ENCODE data around the gene STK11IP. TPM values are rescaled to one million over a fixed set of nuclear protein-coding genes. Genes with fewer than 3 reads are reported as not detected.

Gene STK11IP
- total and polyA plus RNA-seq, 9 of the 15 experiments (the other 6 are each of a cell fraction or from before 2014, with no cell fraction given): 0.52 to 21.7 (median 5.6) TPM

DNA sequence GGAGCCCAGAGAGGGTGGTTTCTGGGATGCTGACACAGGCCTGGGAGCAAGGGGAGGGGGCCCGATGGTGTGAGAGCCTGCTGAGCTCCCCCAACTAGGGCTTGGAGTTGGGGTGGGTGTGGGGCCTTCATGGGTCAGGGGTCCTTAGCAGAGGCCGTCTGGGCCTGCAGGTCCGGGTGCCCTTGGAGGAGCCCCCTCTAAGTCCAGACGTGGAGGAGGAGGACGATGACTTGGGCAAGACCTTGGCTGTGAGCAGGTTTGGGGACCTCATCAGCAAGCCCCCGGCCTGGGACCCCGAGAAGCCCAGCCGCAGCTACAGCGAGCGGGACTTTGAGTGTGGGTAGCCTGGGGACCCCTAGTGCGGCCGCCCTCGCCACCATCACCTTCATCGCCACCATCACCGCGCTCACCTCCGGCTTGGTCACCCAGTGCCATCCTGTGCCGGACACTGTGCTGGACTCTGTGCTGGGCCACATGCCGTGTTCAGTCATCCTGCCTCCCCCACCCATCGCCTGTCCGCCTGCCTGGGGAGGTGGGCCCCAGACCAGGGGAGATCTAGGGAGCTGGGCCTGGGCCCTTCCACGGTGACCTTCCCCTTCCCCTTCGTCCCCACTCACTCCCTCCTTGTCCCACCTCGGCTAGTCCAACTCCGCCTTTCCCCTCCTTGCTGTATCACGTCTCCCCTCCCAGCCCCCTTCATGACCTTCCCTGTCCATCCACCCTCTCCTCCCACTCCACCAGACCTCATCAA is 30.8 kb downstream of the STK11IP start (continued):
- TF ChIP-seq DACH1 (IDR thresholded peaks at IDR 0.05; ENCODE audit: partially characterized antibody) (no peak), RBBP5 (IDR thresholded peaks at IDR 0.05; ENCODE audit: borderline replicate concordance, insufficient read depth, low read length, poor library complexity, severe bottlenecking) (no peak), CBFA2T3 (IDR thresholded peaks at IDR 0.05) (no peak), COPS2 (conservative IDR thresholded peaks at IDR 0.05) (no peak), RBM15 (IDR thresholded peaks at IDR 0.05; ENCODE audit: insufficient read depth, low read length) (no peak), NONO (IDR thresholded peaks at IDR 0.05; ENCODE audit: low read depth in 2 of 2, low read length in 1 of 2) (no peak), KLF10 (CRISPR knock-in tag; IDR thresholded peaks at IDR 0.05) (no peak), ZNF384 (IDR thresholded peaks at IDR 0.05; ENCODE audit: low read depth, low read length) (no peak)

DNA sequence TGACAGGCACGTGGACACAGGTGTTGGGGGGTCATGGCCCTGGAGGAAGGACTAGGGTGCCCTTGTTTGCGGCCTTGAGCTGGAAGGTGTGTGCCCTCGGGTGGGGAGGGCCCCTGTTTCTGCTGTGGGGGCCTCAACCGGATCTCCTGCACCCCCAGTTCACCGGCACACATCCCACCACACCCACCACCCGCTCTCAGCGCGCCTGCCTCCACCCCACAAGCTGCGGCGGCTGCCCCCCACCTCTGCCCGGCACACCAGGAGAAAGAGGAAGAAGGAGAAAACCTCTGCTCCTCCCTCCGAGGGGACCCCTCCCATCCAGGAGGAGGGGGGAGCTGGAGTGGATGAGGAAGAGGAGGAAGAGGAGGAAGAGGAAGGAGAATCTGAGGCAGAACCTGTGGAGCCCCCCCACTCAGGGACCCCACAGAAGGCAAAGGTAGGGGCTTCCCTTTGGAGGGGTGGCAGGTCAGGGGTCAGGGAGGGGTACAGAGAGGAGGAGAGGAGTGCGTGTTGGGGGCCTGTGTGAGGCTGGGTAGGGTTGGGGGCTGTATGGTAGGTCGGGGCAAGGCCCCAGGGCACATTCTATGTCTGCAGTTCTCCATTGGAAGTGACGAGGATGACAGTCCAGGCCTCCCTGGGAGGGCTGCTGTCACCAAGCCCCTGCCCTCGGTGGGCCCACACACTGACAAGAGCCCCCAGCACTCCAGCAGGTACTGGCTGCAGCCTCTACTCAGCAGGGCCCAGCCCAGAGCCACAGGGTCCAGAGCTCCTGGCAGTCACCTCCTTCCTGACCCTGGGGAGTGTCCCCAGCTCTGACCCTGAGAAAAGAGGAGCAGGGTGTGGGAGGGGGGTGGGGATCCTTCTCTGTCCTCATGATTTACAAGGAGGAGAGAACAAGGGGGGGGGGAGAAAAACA is 31.6 kb downstream of the STK11IP start:
- Histone ChIP-seq H3K79me2 (ENCODE audit: control insufficient read depth, insufficient read depth, low read length) (no peaks in the 10 kb centered on the region), H3K36me3 (ENCODE audit: control insufficient read depth, insufficient read depth, low read length) (no peaks in the 10 kb centered on the region), H3K4me3 (no peak overlapping the region), H3K9me1 (ENCODE audit: control insufficient read depth, insufficient read depth, low read length) (no peaks in the 10 kb centered on the region), H3K27ac (ENCODE audit: extremely low read depth, low read depth, low read length) (no peak overlapping the region), H4K20me1 (replicated peaks; ENCODE audit: control insufficient read depth, insufficient read depth, low read length) (0 out of 2 replicates have a peak, but pooled peaks cover 3% of the 10 kb centered on the region), H3K4me2 (ENCODE audit: insufficient read depth, low read length) (no peak overlapping the region), H3K9ac (ENCODE audit: insufficient read depth in 1 of 2, low read depth in 2 of 2, low read length in 2 of 2) (no peak overlapping the region), H2AFZ (ENCODE audit: low read depth, low read length) (no peak overlapping the region), H3K4me1 (replicated peaks in 1 of 2; ENCODE audit: control insufficient read depth in 2 of 2, insufficient read depth in 2 of 2, low read length in 2 of 2) (peaks cover 0 to 54% of the 10 kb centered on the region in 2 experiments; a peak in 2 of 5 replicates), H3K9me3 (replicated peaks; ENCODE audit: control insufficient read depth, insufficient read depth, low read depth, low read length) (no peaks in the 10 kb centered on the region), H3K27me3 (ENCODE audit: control insufficient read depth in 2 of 2, insufficient read depth in 2 of 2, low read length in 2 of 2) (peaks cover 0 to 10% of the 10 kb centered on the region in 2 experiments; a peak in 1 of 5 replicates)
- FAIRE-seq (no peak), DNase-seq (ENCODE audit: extremely low read depth in 1 of 4, low spot score in 3 of 4) (no peak), ATAC-seq (no peak)
- intact Hi-C loops (cut with micrococcal nuclease) (loop anchor here (5.0 kb wide), 1 partner anchor 87 kb away; the partner anchor contains the start of genes CHPF and TMEM198), in situ Hi-C loops (cut with MboI) (no loop called here)
- ChIA-PET CTCF (ENCODE audit: low intra/inter-chr PET ratio) (no interaction called here), POLR2A (interaction anchor here (0.5 kb wide), 1 partner anchor 39 kb away, joined by 3 read pairs; no protein-coding TSS in a partner anchor)
- BruUV-seq (replicated peaks): no TSS peak
- WGBS (ENCODE audit: insufficient coverage, low coverage, missing lambda C conversion rate): 38% methylated on average over 4 of the region's 16 CpGs
- no peak for TF ChIP-seq PHB2 (IDR thresholded peaks at IDR 0.05; ENCODE audit: low read depth)
- no peak for TF ChIP-seq LEF1 (IDR thresholded peaks at IDR 0.05)
- TF ChIP-seq, protein P1, sequence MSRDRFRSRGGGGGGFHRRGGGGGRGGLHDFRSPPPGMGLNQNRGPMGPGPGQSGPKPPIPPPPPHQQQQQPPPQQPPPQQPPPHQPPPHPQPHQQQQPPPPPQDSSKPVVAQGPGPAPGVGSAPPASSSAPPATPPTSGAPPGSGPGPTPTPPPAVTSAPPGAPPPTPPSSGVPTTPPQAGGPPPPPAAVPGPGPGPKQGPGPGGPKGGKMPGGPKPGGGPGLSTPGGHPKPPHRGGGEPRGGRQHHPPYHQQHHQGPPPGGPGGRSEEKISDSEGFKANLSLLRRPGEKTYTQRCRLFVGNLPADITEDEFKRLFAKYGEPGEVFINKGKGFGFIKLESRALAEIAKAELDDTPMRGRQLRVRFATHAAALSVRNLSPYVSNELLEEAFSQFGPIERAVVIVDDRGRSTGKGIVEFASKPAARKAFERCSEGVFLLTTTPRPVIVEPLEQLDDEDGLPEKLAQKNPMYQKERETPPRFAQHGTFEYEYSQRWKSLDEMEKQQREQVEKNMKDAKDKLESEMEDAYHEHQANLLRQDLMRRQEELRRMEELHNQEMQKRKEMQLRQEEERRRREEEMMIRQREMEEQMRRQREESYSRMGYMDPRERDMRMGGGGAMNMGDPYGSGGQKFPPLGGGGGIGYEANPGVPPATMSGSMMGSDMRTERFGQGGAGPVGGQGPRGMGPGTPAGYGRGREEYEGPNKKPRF (IDR thresholded peaks at IDR 0.05; ENCODE audit: low read depth, low read length): no peak
- TF ChIP-seq HMG20A (CRISPR knock-in tag; conservative IDR thresholded peaks at IDR 0.05): no peak
- no peak for TF ChIP-seq SAFB (IDR thresholded peaks at IDR 0.05; ENCODE audit: borderline replicate concordance, low read depth, low read length)
- no peak for TF ChIP-seq NRF1 (conservative IDR thresholded peaks at IDR 0.05 in 1 of 2, IDR thresholded peaks at IDR 0.05 in 1 of 2)
- TF ChIP-seq, protein P2, sequence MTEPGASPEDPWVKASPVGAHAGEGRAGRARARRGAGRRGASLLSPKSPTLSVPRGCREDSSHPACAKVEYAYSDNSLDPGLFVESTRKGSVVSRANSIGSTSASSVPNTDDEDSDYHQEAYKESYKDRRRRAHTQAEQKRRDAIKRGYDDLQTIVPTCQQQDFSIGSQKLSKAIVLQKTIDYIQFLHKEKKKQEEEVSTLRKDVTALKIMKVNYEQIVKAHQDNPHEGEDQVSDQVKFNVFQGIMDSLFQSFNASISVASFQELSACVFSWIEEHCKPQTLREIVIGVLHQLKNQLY (CRISPR knock-in tag; conservative IDR thresholded peaks at IDR 0.05): no peak

Measured in K562 (cell line).